ENCODE measurements around the gene UGT1A7. TPM values are rescaled to one million over a fixed set of nuclear protein-coding genes. Genes with fewer than 3 reads are reported as not detected.

Gene UGT1A7
- total RNA-seq, 1 experiment from 2014 or later: 0.18 TPM

- intact Hi-C loops (cut with micrococcal nuclease; ENCODE audit: unreplicated experiment): no loop called here
- BruUV-seq (replicated peaks): no TSS peak
- Histone ChIP-seq H3K4me3 (ENCODE audit: low read depth, low read length) (no peak overlapping the region), H3K9me3 (no peaks in the 10 kb centered on the region), H3K4me1 (peaks cover 12% of the 10 kb centered on the region; the same call in 1 of the 2 replicates), H3K36me3 (ENCODE audit: control insufficient read depth, insufficient read depth, low read length) (no peaks in the 10 kb centered on the region), H3K27me3 (replicated peaks; ENCODE audit: control insufficient read depth, insufficient read depth, low read length) (no peaks in the 10 kb centered on the region)
- Mint-ChIP-seq H3K4me1 (ENCODE audit: low read depth, unreplicated experiment) (no peaks in the 10 kb centered on the region), H3K9me3 (ENCODE audit: unreplicated experiment) (no peaks in the 10 kb centered on the region), H3K36me3 (ENCODE audit: insufficient read depth, unreplicated experiment) (peaks cover 17% of the 10 kb centered on the region), H3K4me3 (ENCODE audit: unreplicated experiment) (no peak overlapping the region), H3K27me3 (ENCODE audit: insufficient read depth, unreplicated experiment) (no peaks in the 10 kb centered on the region), H3K27ac (ENCODE audit: unreplicated experiment) (no peak overlapping the region)
- POLR2A ChIA-PET: no interaction called here
- CTCF ChIA-PET: no interaction called here
- TF ChIP-seq CTCF (IDR thresholded peaks at IDR 0.05; ENCODE audit: insufficient read depth in 1 of 2, low read depth in 1 of 2, low read length in 1 of 2, severe bottlenecking in 1 of 2, unreplicated experiment in 1 of 2): no peak
- no peak for DNase-seq
Measured at GRCh38 chr2:233689031-233689430, 7.3 kb downstream of the UGT1A7 start.

GRCh38 chr2:233689501-233689900 is 7.8 kb downstream of the UGT1A7 start:
- H3K36me3 Mint-ChIP-seq (ENCODE audit: insufficient read depth, unreplicated experiment): peaks cover 17% of the 10 kb centered on the region
- no peak overlapping the region for H3K27ac Mint-ChIP-seq (ENCODE audit: unreplicated experiment)
- no TSS peak for BruUV-seq (replicated peaks)
- no peaks in the 10 kb centered on the region for H3K9me3 ChIP-seq
- H3K9me3 Mint-ChIP-seq (ENCODE audit: unreplicated experiment): no peaks in the 10 kb centered on the region
- POLR2A ChIA-PET: no interaction called here
- TF ChIP-seq CTCF (IDR thresholded peaks at IDR 0.05; ENCODE audit: insufficient read depth in 1 of 2, low read depth in 1 of 2, low read length in 1 of 2, severe bottlenecking in 1 of 2, unreplicated experiment in 1 of 2): no peak
- H3K4me1 ChIP-seq: peaks cover 12% of the 10 kb centered on the region; the same call in 1 of the 2 replicates
- H3K4me1 Mint-ChIP-seq (ENCODE audit: low read depth, unreplicated experiment): no peaks in the 10 kb centered on the region
- CTCF ChIA-PET: no interaction called here
- H3K36me3 ChIP-seq (ENCODE audit: control insufficient read depth, insufficient read depth, low read length): no peaks in the 10 kb centered on the region
- no peak overlapping the region for H3K4me3 Mint-ChIP-seq (ENCODE audit: unreplicated experiment)
- H3K4me3 ChIP-seq (ENCODE audit: low read depth, low read length): no peak overlapping the region
- no peak for DNase-seq
- intact Hi-C loops (cut with micrococcal nuclease; ENCODE audit: unreplicated experiment): no loop called here
- no peaks in the 10 kb centered on the region for H3K27me3 Mint-ChIP-seq (ENCODE audit: insufficient read depth, unreplicated experiment)
- H3K27me3 ChIP-seq (replicated peaks; ENCODE audit: control insufficient read depth, insufficient read depth, low read length): no peaks in the 10 kb centered on the region

GRCh38 chr2:233690444-233690843 is 8.7 kb downstream of the UGT1A7 start:
- H3K9me3 ChIP-seq: no peaks in the 10 kb centered on the region
- no peak for TF ChIP-seq CTCF (IDR thresholded peaks at IDR 0.05; ENCODE audit: insufficient read depth in 1 of 2, low read depth in 1 of 2, low read length in 1 of 2, severe bottlenecking in 1 of 2, unreplicated experiment in 1 of 2)
- ChIA-PET POLR2A (no interaction called here), CTCF (no interaction called here)
- no peaks in the 10 kb centered on the region for H3K27me3 ChIP-seq (replicated peaks; ENCODE audit: control insufficient read depth, insufficient read depth, low read length)
- H3K36me3 Mint-ChIP-seq (ENCODE audit: insufficient read depth, unreplicated experiment): peaks cover 17% of the 10 kb centered on the region
- H3K4me3 ChIP-seq (ENCODE audit: low read depth, low read length): no peak overlapping the region
- intact Hi-C loops (cut with micrococcal nuclease; ENCODE audit: unreplicated experiment): no loop called here
- H3K36me3 ChIP-seq (ENCODE audit: control insufficient read depth, insufficient read depth, low read length): no peaks in the 10 kb centered on the region
- H3K4me3 Mint-ChIP-seq (ENCODE audit: unreplicated experiment): no peak overlapping the region
- no TSS peak for BruUV-seq (replicated peaks)
- H3K4me1 ChIP-seq: peaks cover 12% of the 10 kb centered on the region; the same call in 1 of the 2 replicates
- DNase-seq: no peak
- H3K27me3 Mint-ChIP-seq (ENCODE audit: insufficient read depth, unreplicated experiment): no peaks in the 10 kb centered on the region
- no peaks in the 10 kb centered on the region for H3K4me1 Mint-ChIP-seq (ENCODE audit: low read depth, unreplicated experiment)
- no peak overlapping the region for H3K27ac Mint-ChIP-seq (ENCODE audit: unreplicated experiment)
- H3K9me3 Mint-ChIP-seq (ENCODE audit: unreplicated experiment): no peaks in the 10 kb centered on the region
